ENCODE data around the gene PAPPA. TPM values are rescaled to one million over a fixed set of nuclear protein-coding genes. Genes with fewer than 3 reads are reported as not detected.

Gene PAPPA
- polyA plus RNA-seq, 1 donor from 2014 or later, result 0.41 TPM

- Histone ChIP-seq H3K9me3 (ENCODE audit: low read length) (peaks cover 3% of the 10 kb centered on the region), H3K79me2 (replicated peaks; ENCODE audit: insufficient read depth, low read length) (no peaks in the 10 kb centered on the region), H3K9me2 (ENCODE audit: insufficient read depth, low read length) (no peaks in the 10 kb centered on the region), H3K36me3 (ENCODE audit: insufficient read depth, low read length) (no peaks in the 10 kb centered on the region), H3K27me3 (ENCODE audit: insufficient read depth, low read depth, low read length) (no peaks in the 10 kb centered on the region), H3K4me3 (ENCODE audit: low read length) (no peak overlapping the region), H4K20me1 (ENCODE audit: insufficient read depth) (no peaks in the 10 kb centered on the region), H3K27ac (ENCODE audit: low read length) (no peak overlapping the region), H3F3A (ENCODE audit: insufficient read depth, low read length, poor library complexity, severe bottlenecking) (no peaks in the 10 kb centered on the region), H3K4me2 (ENCODE audit: low read length) (no peak overlapping the region), H2AFZ (ENCODE audit: low read depth, low read length) (no peak overlapping the region), H3K9ac (ENCODE audit: low read length) (no peak overlapping the region)
- TF ChIP-seq TAF1 (IDR thresholded peaks at IDR 0.05; ENCODE audit: low read depth) (no peak), RAD21 (conservative IDR thresholded peaks at IDR 0.05) (no peak), MXI1 (conservative IDR thresholded peaks at IDR 0.05; ENCODE audit: poor library complexity, severe bottlenecking) (no peak), SMC3 (conservative IDR thresholded peaks at IDR 0.05; ENCODE audit: poor library complexity) (no peak), POLR2AphosphoS5 (IDR thresholded peaks at IDR 0.05) (no peak), EP300 (conservative IDR thresholded peaks at IDR 0.05; ENCODE audit: poor library complexity, severe bottlenecking) (no peak), REST (IDR thresholded peaks at IDR 0.05; ENCODE audit: borderline replicate concordance) (no peak)
Measured at GRCh38 chr9:116451500-116452115, 298.0 kb downstream of the PAPPA start.
